SK-N-SH (cell line): ENCODE measurements around the gene GIN1.
"Not testable (repeated sequence)": the region's sequence is repeated elsewhere in the genome, so short reads cannot be mapped to it uniquely, and the experiment has no call there.

ENCODE experiments used
- EZH2phosphoT487 ChIP-seq: fragments of 200-600 bp; sonication (generic); IDR thresholded peaks from 2 replicates; pipeline ENCODE4 v1.6.1; 2017; ENCODE audit warnings: low read depth, mixed run types, mild to moderate bottlenecking, antibody characterized with exemption, moderate library complexity, borderline replicate concordance
- FOXM1 ChIP-seq: IDR thresholded peaks from 2 replicates; pipeline ENCODE4 v1.4.0; 2012; ENCODE audit warnings: low read depth, mild to moderate bottlenecking
- JUND ChIP-seq: IDR thresholded peaks from 2 replicates; pipeline ENCODE4 v1.4.0; 2012
- POLR2AphosphoS5 ChIP-seq: IDR thresholded peaks from 2 replicates; pipeline ENCODE4 v1.6.1; 2012; ENCODE audit warnings: low read depth, low read length
- RXRA ChIP-seq: IDR thresholded peaks from 2 replicates; pipeline ENCODE4 v1.4.0; 2012; ENCODE audit warnings: low read depth, mild to moderate bottlenecking, borderline replicate concordance
- SMC3 ChIP-seq: IDR thresholded peaks from 2 replicates; pipeline ENCODE4 v1.6.1; 2012; ENCODE audit warnings: low read depth, low read length, improper control_type of control experiment
- TAF1 ChIP-seq: IDR thresholded peaks from 2 replicates; pipeline ENCODE4 v1.6.1; 2012; ENCODE audit warnings: low read depth, mild to moderate bottlenecking, low read length, moderate library complexity, borderline replicate concordance
- TF ChIP-seq, protein P1 (sequence below): IDR thresholded peaks from 2 replicates; pipeline ENCODE4 v1.4.0; 2012; ENCODE audit warnings: low read depth, borderline replicate concordance
- TF ChIP-seq, protein P2 (sequence below): fragments of 200-600 bp; sonication (generic); IDR thresholded peaks from 2 replicates; pipeline ENCODE4 v1.6.1; 2017; ENCODE audit warnings: antibody characterized with exemption, mild to moderate bottlenecking, moderate library complexity
- TF ChIP-seq, protein P3 (sequence below): IDR thresholded peaks from 2 replicates; pipeline ENCODE4 v1.4.0; 2012; ENCODE audit warnings: low read depth, borderline replicate concordance
- TF ChIP-seq, protein P4 (sequence below): fragments of 150-350 bp; IDR thresholded peaks from 2 replicates; pipeline ENCODE4 v1.6.1; 2016; ENCODE audit warnings: mild to moderate bottlenecking, low read depth, low read length

DNA sequence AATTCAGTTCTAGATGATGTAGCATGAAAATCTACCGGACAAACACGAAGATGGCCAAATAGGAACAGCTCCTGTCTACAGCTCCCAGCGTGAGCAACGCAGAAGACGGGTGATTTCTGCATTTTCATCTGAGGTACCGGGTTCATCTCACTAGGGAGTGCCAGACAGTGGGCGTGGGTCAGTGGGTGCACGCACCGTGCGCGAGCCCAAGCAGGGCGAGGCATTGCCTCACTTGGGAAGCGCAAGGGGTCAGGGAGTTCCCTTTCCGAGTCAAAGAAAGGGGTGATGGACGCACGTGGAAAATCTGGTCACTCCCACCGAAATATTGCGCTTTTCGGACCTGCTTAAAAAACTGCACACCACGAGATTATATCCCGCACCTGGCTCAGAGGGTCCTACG lies 73.2 kb downstream of the GIN1 start:
- TF ChIP-seq TAF1, JUND, SMC3, FOXM1, RXRA, EZH2phosphoT487, POLR2AphosphoS5: not testable (repeated sequence)
- TF ChIP-seq, protein P1, sequence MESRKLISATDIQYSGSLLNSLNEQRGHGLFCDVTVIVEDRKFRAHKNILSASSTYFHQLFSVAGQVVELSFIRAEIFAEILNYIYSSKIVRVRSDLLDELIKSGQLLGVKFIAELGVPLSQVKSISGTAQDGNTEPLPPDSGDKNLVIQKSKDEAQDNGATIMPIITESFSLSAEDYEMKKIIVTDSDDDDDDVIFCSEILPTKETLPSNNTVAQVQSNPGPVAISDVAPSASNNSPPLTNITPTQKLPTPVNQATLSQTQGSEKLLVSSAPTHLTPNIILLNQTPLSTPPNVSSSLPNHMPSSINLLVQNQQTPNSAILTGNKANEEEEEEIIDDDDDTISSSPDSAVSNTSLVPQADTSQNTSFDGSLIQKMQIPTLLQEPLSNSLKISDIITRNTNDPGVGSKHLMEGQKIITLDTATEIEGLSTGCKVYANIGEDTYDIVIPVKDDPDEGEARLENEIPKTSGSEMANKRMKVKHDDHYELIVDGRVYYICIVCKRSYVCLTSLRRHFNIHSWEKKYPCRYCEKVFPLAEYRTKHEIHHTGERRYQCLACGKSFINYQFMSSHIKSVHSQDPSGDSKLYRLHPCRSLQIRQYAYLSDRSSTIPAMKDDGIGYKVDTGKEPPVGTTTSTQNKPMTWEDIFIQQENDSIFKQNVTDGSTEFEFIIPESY: not testable (repeated sequence)
- TF ChIP-seq, protein P2, sequence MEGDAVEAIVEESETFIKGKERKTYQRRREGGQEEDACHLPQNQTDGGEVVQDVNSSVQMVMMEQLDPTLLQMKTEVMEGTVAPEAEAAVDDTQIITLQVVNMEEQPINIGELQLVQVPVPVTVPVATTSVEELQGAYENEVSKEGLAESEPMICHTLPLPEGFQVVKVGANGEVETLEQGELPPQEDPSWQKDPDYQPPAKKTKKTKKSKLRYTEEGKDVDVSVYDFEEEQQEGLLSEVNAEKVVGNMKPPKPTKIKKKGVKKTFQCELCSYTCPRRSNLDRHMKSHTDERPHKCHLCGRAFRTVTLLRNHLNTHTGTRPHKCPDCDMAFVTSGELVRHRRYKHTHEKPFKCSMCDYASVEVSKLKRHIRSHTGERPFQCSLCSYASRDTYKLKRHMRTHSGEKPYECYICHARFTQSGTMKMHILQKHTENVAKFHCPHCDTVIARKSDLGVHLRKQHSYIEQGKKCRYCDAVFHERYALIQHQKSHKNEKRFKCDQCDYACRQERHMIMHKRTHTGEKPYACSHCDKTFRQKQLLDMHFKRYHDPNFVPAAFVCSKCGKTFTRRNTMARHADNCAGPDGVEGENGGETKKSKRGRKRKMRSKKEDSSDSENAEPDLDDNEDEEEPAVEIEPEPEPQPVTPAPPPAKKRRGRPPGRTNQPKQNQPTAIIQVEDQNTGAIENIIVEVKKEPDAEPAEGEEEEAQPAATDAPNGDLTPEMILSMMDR: not testable (repeated sequence)
- TF ChIP-seq, protein P3, sequence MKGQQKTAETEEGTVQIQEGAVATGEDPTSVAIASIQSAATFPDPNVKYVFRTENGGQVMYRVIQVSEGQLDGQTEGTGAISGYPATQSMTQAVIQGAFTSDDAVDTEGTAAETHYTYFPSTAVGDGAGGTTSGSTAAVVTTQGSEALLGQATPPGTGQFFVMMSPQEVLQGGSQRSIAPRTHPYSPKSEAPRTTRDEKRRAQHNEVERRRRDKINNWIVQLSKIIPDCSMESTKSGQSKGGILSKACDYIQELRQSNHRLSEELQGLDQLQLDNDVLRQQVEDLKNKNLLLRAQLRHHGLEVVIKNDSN: not testable (repeated sequence)
- TF ChIP-seq, protein P4, sequence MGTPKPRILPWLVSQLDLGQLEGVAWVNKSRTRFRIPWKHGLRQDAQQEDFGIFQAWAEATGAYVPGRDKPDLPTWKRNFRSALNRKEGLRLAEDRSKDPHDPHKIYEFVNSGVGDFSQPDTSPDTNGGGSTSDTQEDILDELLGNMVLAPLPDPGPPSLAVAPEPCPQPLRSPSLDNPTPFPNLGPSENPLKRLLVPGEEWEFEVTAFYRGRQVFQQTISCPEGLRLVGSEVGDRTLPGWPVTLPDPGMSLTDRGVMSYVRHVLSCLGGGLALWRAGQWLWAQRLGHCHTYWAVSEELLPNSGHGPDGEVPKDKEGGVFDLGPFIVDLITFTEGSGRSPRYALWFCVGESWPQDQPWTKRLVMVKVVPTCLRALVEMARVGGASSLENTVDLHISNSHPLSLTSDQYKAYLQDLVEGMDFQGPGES: not testable (repeated sequence)
